AG04450 (cell line): ENCODE data around the gene ANGPTL1. TPM values are rescaled to one million over a fixed set of nuclear protein-coding genes. Genes with fewer than 3 reads are reported as not detected.

Experiments
- CTCF ChIA-PET: fragments of 300-600, 350-600 bp; formaldehyde crosslinking; extraction: SDS; loops from one replicate; lab custom pipeline; 2022; ENCODE audit warnings: antibody characterized with exemption, inconsistent platforms; lab: Charles Lee
- POLR2A ChIA-PET: fragments of 350-600 bp; formaldehyde crosslinking; extraction: SDS; loops from one replicate; lab custom pipeline; 2021; ENCODE audit warnings: antibody characterized with exemption, inconsistent platforms; lab: Yijun Ruan, JAX
- DNase-seq: peaks from one replicate; pipeline ENCODE4 v3.0.0-alpha.2; 2011; ENCODE audit warnings: low read depth, low spot score
- H3K27ac ChIP-seq: one replicate; pipeline ENCODE4 v1.5.1; 2012; ENCODE audit warnings: low read depth, low read length, control low read depth
- H3K27me3 ChIP-seq: one replicate; pipeline ENCODE4 v1.6.0; 2012; ENCODE audit warnings: low read length; ENCODE audit not compliant: control insufficient read depth, insufficient read depth
- H3K4me3 ChIP-seq: 2 replicates; pipeline ENCODE4 v1.5.1; 2011; ENCODE audit warnings: mild to moderate bottlenecking, low read depth, low read length, control low read depth
- H3K9me3 ChIP-seq: 2 replicates; pipeline ENCODE4 v1.5.1; 2012; ENCODE audit warnings: low read length; ENCODE audit not compliant: control insufficient read depth, insufficient read depth
- polyA plus RNA-seq: library from polyadenylated mRNA; depleted of rRNA; stranded (reverse); fragments of >200 nt; gene quantifications from 2 replicates; pipeline ENCODE4 v1.2.3, GENCODE V29; 2011; rRNA removed
- TF ChIP-seq, protein P1 (sequence below): IDR thresholded peaks from 2 replicates; pipeline ENCODE4 v1.5.1; 2011; ENCODE audit warnings: low read depth, low read length, control low read depth, inconsistent platforms

The ANGPTL1 gene
- polyA plus RNA-seq, 1 experiment = 0.47 TPM

DNA sequence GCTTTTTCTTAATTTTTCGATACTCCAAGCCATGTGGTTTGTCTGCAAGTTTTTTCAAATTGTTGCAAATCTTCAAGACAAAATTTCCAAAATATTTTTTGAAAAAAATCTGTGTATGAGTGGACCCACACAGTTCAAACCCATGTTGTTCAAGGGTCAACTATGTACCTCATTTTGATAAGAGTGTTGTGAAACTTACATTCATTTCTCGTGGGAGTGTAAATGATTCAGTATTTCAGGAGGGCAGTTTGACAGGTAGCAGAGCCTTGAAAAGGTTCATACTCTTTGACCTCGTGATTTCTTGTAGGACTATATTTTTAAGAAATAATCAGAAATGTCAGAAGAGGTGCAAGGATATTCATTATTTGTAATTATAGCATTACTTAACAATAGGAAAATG lies 68.0 kb downstream of the ANGPTL1 start:
- Histone ChIP-seq H3K4me3 (no peak overlapping the region), H3K27ac (no peak overlapping the region), H3K9me3 (no peaks in the 10 kb centered on the region), H3K27me3 (no peaks in the 10 kb centered on the region)
- ChIA-PET CTCF (no interaction called here), POLR2A (no interaction called here)
- DNase-seq = no peak
- TF ChIP-seq, protein P1, sequence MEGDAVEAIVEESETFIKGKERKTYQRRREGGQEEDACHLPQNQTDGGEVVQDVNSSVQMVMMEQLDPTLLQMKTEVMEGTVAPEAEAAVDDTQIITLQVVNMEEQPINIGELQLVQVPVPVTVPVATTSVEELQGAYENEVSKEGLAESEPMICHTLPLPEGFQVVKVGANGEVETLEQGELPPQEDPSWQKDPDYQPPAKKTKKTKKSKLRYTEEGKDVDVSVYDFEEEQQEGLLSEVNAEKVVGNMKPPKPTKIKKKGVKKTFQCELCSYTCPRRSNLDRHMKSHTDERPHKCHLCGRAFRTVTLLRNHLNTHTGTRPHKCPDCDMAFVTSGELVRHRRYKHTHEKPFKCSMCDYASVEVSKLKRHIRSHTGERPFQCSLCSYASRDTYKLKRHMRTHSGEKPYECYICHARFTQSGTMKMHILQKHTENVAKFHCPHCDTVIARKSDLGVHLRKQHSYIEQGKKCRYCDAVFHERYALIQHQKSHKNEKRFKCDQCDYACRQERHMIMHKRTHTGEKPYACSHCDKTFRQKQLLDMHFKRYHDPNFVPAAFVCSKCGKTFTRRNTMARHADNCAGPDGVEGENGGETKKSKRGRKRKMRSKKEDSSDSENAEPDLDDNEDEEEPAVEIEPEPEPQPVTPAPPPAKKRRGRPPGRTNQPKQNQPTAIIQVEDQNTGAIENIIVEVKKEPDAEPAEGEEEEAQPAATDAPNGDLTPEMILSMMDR = no peak

Other genes starting within 250 kb of the ANGPTL1 start
- 61.5 and 67.2 TPM in 2 replicates for gene RALGPS2, start 145.8 kb downstream of the ANGPTL1 start, polyA plus RNA-seq
- gene FAM20B, start 154.8 kb upstream of the ANGPTL1 start, polyA plus RNA-seq = 25.0 and 29.3 TPM in 2 replicates
- 16.8 and 25.4 TPM in 2 replicates for gene TOR3A, start 211.0 kb upstream of the ANGPTL1 start, polyA plus RNA-seq